ENCODE measurements around the gene RDH12.

GRCh38 chr14:67653651-67654280 is 47.9 kb upstream of the RDH12 start:
- no peak for TF ChIP-seq CTCF (IDR thresholded peaks at IDR 0.05)
- no peak for TF ChIP-seq POLR2A (IDR thresholded peaks at IDR 0.05)

All from uterus (tissue), 2 donors.